Superior temporal gyrus (tissue), 1 donor: ENCODE measurements around the gene TBL2.
"Not testable (repeated sequence)": the region's sequence is repeated elsewhere in the genome, so short reads cannot be mapped to it uniquely, and the experiment has no call there.

Experiments used
- DNase-seq: peaks from one replicate; pipeline ENCODE4 v3.0.0-alpha.2; 2016; ENCODE audit errors: extremely low spot score

The TBL2 gene, protein sequence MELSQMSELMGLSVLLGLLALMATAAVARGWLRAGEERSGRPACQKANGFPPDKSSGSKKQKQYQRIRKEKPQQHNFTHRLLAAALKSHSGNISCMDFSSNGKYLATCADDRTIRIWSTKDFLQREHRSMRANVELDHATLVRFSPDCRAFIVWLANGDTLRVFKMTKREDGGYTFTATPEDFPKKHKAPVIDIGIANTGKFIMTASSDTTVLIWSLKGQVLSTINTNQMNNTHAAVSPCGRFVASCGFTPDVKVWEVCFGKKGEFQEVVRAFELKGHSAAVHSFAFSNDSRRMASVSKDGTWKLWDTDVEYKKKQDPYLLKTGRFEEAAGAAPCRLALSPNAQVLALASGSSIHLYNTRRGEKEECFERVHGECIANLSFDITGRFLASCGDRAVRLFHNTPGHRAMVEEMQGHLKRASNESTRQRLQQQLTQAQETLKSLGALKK

DNA sequence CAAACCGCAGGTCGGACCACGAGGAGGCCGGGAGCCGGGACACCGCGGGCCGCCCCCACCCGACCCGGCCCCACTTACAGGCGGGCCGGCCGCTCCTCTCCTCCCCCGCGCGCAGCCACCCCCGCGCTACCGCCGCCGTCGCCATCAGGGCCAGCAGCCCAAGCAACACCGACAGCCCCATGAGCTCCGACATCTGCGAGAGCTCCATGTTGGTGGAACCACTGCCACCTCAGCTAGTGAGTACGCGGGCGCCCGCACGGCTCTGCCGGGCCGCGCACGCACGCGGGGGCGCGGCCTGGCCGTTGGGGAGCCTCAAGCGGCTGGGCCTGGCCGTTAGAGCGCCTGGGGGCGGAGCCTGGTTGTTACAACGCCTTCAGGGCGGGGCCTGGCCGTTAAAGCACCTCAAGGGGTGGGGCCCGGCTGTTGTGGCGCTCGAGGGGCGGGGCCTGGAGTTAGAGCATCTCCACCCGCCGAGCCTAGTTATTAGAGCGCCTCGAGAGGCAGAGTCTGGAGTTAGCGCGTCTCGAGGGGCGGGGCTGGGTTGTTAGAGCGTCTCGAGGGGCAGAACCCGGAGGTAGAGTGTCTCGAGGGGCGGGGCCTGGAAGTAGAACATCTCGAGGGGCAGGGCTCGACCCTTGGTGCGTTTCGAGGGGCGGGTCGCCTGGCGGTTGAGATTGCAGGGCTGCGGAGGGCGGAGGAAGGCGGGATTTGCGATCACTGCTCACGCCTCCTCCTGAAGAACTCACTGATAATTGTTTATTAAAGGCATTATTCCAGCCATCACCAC lies at the start of gene TBL2:
Gene TBL2 (minus strand): TSS at position 238 of the 787 bp plus-strand sequence. CDS start 30 bp downstream, at position 208.
- peak; percentile 98 for DNase-seq

DNA sequence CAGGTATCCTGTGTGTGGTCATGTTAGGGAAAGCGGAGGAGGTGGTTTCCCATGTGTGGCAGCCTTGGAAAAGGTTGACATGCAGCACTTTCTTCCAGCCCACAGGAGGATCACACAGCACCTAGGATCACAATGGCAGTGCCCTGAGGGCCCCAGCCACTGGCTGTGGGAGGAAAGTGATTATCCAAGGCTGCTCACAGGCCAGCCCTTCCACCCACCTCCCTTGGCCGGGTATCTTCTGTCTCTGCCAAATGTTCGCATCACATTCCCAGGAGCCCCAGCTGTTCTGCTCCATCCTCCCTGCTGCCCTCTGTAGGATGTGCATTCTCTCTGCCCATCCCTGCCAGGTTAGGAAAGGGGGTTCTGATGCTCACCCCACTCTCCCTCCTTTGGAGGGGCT lies 48.4 kb upstream of the TBL2 start:
- DNase-seq = peak; percentile 15

- DNase-seq = no peak
These were observed 46.9 kb upstream of the TBL2 start for GRCh38 chr7:73625276-73625675.

GRCh38 chr7:73624669-73625001 lies 46.3 kb upstream of the TBL2 start:
- no peak for DNase-seq

GRCh38 chr7:73623798-73624668 lies 45.7 kb upstream of the TBL2 start, which contains the start of gene MLXIPL:
MLXIPL (minus strand) TSS chr7:73624522; CDS start chr7:73624492, 30 bp downstream.
- peak; percentile 49 for DNase-seq

GRCh38 chr7:73622909-73623797 lies 44.8 kb upstream of the TBL2 start:
- no peak for DNase-seq

- no peak for DNase-seq
These were observed 44.1 kb upstream of the TBL2 start for GRCh38 chr7:73622527-73622908.

GRCh38 chr7:73621168-73622063 lies 43.0 kb upstream of the TBL2 start:
- no peak for DNase-seq

- DNase-seq = not testable (repeated sequence)
These were observed 41.0 kb upstream of the TBL2 start for GRCh38 chr7:73619394-73619793.

DNA sequence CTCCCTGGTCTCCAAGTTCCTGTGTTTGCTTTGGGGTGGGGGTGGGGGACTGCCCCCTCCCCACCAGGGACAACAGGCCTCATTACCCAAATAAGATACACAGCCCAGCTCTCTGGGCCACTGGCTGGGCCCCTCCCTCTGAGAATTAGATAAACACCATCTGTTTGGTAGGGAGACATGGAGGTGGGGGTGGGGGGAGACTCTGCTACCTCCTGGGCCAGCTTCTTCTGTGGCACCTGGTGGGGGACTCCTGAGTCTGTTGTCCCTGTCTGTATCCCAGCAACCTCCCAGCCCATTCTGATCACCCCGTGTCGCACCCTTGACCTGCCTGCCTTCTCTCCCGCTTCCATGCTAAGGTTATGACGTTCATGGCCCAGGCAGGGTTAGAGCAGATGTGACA lies 40.2 kb upstream of the TBL2 start:
- DNase-seq = no peak

- not testable (repeated sequence) for DNase-seq
These were observed 39.1 kb upstream of the TBL2 start for GRCh38 chr7:73617520-73617919.

GRCh38 chr7:73615886-73616285 lies 37.5 kb upstream of the TBL2 start:
- DNase-seq = no peak

GRCh38 chr7:73614937-73615336 lies 36.6 kb upstream of the TBL2 start:
- DNase-seq = not testable (repeated sequence)

DNA sequence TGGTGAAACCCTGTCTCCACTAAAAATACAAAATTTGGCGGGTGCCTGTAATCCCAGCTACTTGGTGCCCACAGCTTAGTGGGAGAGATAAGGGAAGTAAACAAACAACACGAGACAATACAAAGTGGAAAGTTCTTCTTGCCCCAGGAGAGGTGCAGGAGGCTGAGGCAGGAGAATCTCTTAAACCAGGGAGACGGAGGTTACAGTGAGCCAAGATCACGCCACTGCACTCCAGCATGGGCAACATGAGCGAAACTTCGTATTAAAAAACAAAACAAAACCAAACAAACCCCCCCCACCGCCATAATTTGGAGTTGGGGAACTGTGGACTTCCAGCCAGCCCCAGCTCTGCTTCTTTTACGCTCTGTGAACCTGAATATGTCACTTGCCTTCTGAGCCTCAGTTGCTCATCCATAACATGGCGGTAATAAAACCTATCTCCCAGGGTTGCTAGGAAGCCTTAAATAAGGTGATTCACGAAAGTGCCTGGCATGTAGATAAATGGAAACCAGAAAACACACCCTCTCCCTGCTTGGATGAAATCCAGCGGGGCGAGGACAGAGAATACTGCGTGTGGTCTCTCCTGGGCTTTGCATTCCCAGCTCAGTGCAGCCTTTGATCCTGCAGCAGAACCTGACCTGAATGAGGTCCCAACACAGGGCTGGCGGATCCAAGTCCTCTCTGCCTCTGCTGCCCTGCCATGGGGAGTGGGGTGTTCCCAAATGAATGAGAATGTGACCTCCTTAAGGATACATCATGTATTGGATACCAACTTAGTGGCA lies 35.8 kb upstream of the TBL2 start:
- no peak for DNase-seq

GRCh38 chr7:73612598-73613269 lies 34.4 kb upstream of the TBL2 start:
- no peak for DNase-seq

- DNase-seq = no peak
These were observed 32.7 kb upstream of the TBL2 start for GRCh38 chr7:73611017-73611555.

- DNase-seq = no peak
These were observed 31.7 kb upstream of the TBL2 start for GRCh38 chr7:73610105-73610504.

- not testable (repeated sequence) for DNase-seq
These were observed 29.3 kb upstream of the TBL2 start for GRCh38 chr7:73607692-73607983.
